H1 (cell line): ENCODE results near the gene KIAA0930. TPM values are rescaled to one million over a fixed set of nuclear protein-coding genes. Genes with fewer than 3 reads are reported as not detected.

ENCODE experiments used
- BCL11A ChIP-seq, 2 experiments: IDR thresholded peaks; one replicate each; pipeline ENCODE4 v1.6.1; 2011; ENCODE audit warnings: low read depth in 2 of 2, low read length in 2 of 2, mild to moderate bottlenecking in 2 of 2
- BRCA1 ChIP-seq: IDR thresholded peaks from 2 replicates; pipeline ENCODE4 v1.6.1; 2012; ENCODE audit warnings: low read depth, low read length, improper control_type of control experiment
- CBX8 ChIP-seq: fragments of 300-800, 300-1000 bp; sonication (generic); IDR thresholded peaks from 2 replicates; pipeline ENCODE4 v1.7.1; 2016; ENCODE audit warnings: low read depth, low read length, borderline replicate concordance
- CEBPB ChIP-seq: IDR thresholded peaks from 2 replicates; pipeline ENCODE4 v1.6.1; 2012; ENCODE audit warnings: low read depth, low read length
- CTBP2 ChIP-seq: IDR thresholded peaks from 2 replicates; pipeline ENCODE4 v1.7.0; 2011; ENCODE audit warnings: borderline replicate concordance, mild to moderate bottlenecking, moderate library complexity, mixed read lengths, low read length; ENCODE audit not compliant: insufficient read depth, insufficient read length
- EGR1 ChIP-seq: IDR thresholded peaks from 2 replicates; pipeline ENCODE4 v1.6.1; 2011; ENCODE audit warnings: low read depth, low read length, borderline replicate concordance
- GABPA ChIP-seq: IDR thresholded peaks from 2 replicates; pipeline ENCODE4 v1.6.1; 2011; ENCODE audit warnings: mild to moderate bottlenecking, low read length, moderate library complexity, borderline replicate concordance; ENCODE audit not compliant: insufficient read depth
- JUND ChIP-seq: IDR thresholded peaks from 2 replicates; pipeline ENCODE4 v1.6.1; 2011; ENCODE audit warnings: mild to moderate bottlenecking, improper control_type of control experiment, low read length
- KDM4A ChIP-seq: IDR thresholded peaks from one replicate; pipeline ENCODE4 v1.7.1; 2012; ENCODE audit warnings: low read depth, mild to moderate bottlenecking, moderate library complexity, low read length, inconsistent platforms; ENCODE audit not compliant: severe bottlenecking
- POLR2AphosphoS5 ChIP-seq: IDR thresholded peaks from 2 replicates; pipeline ENCODE4 v1.6.1; 2011; ENCODE audit warnings: low read depth, low read length
- POU5F1 ChIP-seq: IDR thresholded peaks from 2 replicates; pipeline ENCODE4 v1.6.1; 2011; ENCODE audit warnings: low read depth, mild to moderate bottlenecking, low read length, moderate library complexity
- RBBP5 ChIP-seq: IDR thresholded peaks from 2 replicates; pipeline ENCODE4 v1.7.1; 2012; ENCODE audit warnings: low read depth, mild to moderate bottlenecking, inconsistent platforms, low read length, moderate library complexity, borderline replicate concordance
- RXRA ChIP-seq: IDR thresholded peaks from 2 replicates; pipeline ENCODE4 v1.6.1; 2011; ENCODE audit warnings: low read depth, mild to moderate bottlenecking, low read length, moderate library complexity; ENCODE audit not compliant: insufficient read depth
- SIN3A ChIP-seq, 2 experiments: IDR thresholded peaks in 1 of 2; conservative IDR thresholded peaks in 1 of 2; 2 replicates each; pipeline ENCODE4 v1.6.1; 2011 to 2012; ENCODE audit warnings: low read length in 2 of 2, improper control_type of control experiment in 1 of 2, low read depth in 1 of 2, mild to moderate bottlenecking in 1 of 2
- SIX5 ChIP-seq: IDR thresholded peaks from 2 replicates; pipeline ENCODE4 v1.6.1; 2011; ENCODE audit warnings: mild to moderate bottlenecking, low read depth, low read length
- SP1 ChIP-seq: IDR thresholded peaks from 2 replicates; pipeline ENCODE4 v1.6.1; 2011; ENCODE audit warnings: low read depth, low read length
- SP2 ChIP-seq: IDR thresholded peaks from 2 replicates; pipeline ENCODE4 v1.6.1; 2012; ENCODE audit warnings: mild to moderate bottlenecking, low read length, inconsistent platforms
- TBP ChIP-seq: IDR thresholded peaks from 2 replicates; pipeline ENCODE4 v1.6.1; 2011; ENCODE audit warnings: low read depth, low read length, improper control_type of control experiment
- ZNF274 ChIP-seq: IDR thresholded peaks from 2 replicates; pipeline ENCODE4 v1.7.0; 2012; ENCODE audit warnings: low read length, borderline replicate concordance; ENCODE audit errors: extremely low read depth
- polyA plus RNA-seq, 7 experiments: library from polyadenylated mRNA; depleted of rRNA in 3 of 7; stranded (reverse) in 5 of 7; unstranded in 2 of 7; fragments of >200 nt in 5 of 7; fragments of 200-250 nt in 2 of 7; gene quantifications; 1 replicate in 5 of 7; 2 replicates in 1 of 7; 4 replicates in 1 of 7; pipeline versions ENCODE4 v1.2.1 to v1.2.3, GENCODE V29; 2011 to 2013; ENCODE audit warnings: missing spikeins in 2 of 7, mixed read lengths in 2 of 7
- total RNA-seq: library from RNA; stranded (reverse); fragmentation: NEBNext Ultra II Directional; extraction: Animal tissue kit (Norgen Biotek cat#: 25700); gene quantifications from 2 replicates; pipeline ENCODE4 v1.2.1, GENCODE V29; 2021
- TF ChIP-seq, protein P1 (sequence below): IDR thresholded peaks from 2 replicates; pipeline ENCODE4 v1.6.1; 2012; ENCODE audit warnings: inconsistent platforms
- TF ChIP-seq, protein P2 (sequence below): IDR thresholded peaks from 2 replicates; pipeline ENCODE4 v1.6.1; 2011; ENCODE audit warnings: low read depth, mild to moderate bottlenecking, low read length; ENCODE audit not compliant: insufficient read depth
- TF ChIP-seq, protein P3 (sequence below): IDR thresholded peaks from 2 replicates; pipeline ENCODE4 v1.6.1; 2012; ENCODE audit warnings: inconsistent platforms

KIAA0930 gene
- total and polyA plus RNA-seq, 2 of the 8 experiments (the other 6 are each of a cell fraction or from before 2014, with no cell fraction given) = 61.9 to 66.1 TPM

DNA sequence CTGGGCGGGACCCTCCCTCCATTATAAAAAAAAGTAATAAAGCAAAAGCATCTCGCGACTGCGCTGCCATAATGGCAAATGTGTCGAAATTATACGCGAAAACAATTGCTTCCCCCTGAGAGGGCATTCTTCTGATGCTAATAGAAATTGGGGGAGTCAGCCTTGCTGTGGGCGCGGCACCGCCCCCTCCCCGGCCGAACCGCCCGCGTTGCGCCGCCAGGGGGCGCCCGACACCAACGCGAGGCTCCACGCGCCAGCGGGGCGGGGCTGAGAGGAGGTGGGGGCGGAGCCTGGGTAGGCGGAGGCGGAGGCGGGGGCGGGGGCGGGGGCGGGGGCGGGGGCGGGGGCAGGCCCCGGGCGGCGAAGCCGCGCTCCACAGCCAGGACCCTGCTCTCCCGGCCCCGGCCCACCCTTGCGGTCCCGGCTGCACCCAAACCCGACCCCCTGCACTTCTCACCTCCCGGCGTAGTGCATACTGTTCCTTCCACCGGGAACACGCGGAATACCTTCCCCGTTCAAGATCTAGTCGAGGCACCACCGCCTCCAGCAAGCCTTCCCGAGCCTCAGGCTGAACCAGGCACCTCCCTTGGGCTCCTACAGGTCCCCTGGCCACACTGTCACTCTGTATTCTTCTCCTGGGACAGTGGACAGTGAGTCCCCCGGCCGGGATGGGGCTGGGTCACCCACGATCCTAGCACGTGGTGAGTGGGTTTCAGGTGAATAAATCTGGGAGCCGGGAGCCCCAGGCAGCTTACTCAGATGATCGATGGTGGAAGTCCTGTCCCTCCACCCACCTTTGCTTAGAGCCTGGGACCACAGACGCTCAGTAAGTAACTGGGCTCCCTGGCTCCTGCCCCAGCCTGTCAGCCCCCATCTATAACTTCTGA is 28.5 kb upstream of the KIAA0930 start (continued):
- TF ChIP-seq, protein P1, sequence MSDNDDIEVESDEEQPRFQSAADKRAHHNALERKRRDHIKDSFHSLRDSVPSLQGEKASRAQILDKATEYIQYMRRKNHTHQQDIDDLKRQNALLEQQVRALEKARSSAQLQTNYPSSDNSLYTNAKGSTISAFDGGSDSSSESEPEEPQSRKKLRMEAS = peak; percentile 76
- TF ChIP-seq GABPA (no peak), EGR1 (peak; percentile 80; the same call in 1 of the 2 replicates), SIX5 (no peak), SP2 (no peak), SIN3A (conservative IDR thresholded peaks at IDR 0.05 in 1 of 2, IDR thresholded peaks at IDR 0.05 in 1 of 2; ENCODE audit: low read depth in 1 of 2, low read length in 2 of 2) (peak; percentile 36 to 69; a peak in 2 of 4 replicates), CBX8 (no peak), KDM4A (no peak), RBBP5 (no peak; the same call in 1 of the 2 replicates), CTBP2 (no peak), BRCA1 (no peak), BCL11A (IDR thresholded peaks at IDR 0.05; ENCODE audit: low read depth in 2 of 2, low read length in 2 of 2) (no peak), POU5F1 (no peak), JUND (no peak), POLR2AphosphoS5 (no peak), RXRA (no peak), TBP (no peak), CEBPB (no peak), SP1 (peak; percentile 65; the same call in 1 of the 2 replicates), ZNF274 (no peak)
- TF ChIP-seq, protein P2, sequence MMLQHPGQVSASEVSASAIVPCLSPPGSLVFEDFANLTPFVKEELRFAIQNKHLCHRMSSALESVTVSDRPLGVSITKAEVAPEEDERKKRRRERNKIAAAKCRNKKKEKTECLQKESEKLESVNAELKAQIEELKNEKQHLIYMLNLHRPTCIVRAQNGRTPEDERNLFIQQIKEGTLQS = no peak
- TF ChIP-seq, protein P3, sequence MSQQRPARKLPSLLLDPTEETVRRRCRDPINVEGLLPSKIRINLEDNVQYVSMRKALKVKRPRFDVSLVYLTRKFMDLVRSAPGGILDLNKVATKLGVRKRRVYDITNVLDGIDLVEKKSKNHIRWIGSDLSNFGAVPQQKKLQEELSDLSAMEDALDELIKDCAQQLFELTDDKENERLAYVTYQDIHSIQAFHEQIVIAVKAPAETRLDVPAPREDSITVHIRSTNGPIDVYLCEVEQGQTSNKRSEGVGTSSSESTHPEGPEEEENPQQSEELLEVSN = peak; percentile 55
